OCI-LY1 (cell line): Measurements from ENCODE around the gene CFAP74.

Experiments
- EZH2 ChIP-seq: fragments of 200-600 bp; sonication (generic), shearing (Covaris generic); IDR thresholded peaks from 2 replicates; pipeline ENCODE4 v1.8.0; 2017; ENCODE audit warnings: borderline replicate concordance, mixed run types, mild to moderate bottlenecking, antibody characterized with exemption, low read length, moderate library complexity, mixed read lengths
- TF ChIP-seq, protein P1 (sequence below): fragments of 200-600 bp; sonication (generic), shearing (Covaris generic); IDR thresholded peaks from 2 replicates; pipeline ENCODE4 v1.5.1; 2017; ENCODE audit warnings: mild to moderate bottlenecking, antibody characterized with exemption, low read length, moderate library complexity, mixed read lengths

GRCh38 chr1:1980467-1981141 lies 23.0 kb downstream of the CFAP74 start:
- TF ChIP-seq, protein P1, sequence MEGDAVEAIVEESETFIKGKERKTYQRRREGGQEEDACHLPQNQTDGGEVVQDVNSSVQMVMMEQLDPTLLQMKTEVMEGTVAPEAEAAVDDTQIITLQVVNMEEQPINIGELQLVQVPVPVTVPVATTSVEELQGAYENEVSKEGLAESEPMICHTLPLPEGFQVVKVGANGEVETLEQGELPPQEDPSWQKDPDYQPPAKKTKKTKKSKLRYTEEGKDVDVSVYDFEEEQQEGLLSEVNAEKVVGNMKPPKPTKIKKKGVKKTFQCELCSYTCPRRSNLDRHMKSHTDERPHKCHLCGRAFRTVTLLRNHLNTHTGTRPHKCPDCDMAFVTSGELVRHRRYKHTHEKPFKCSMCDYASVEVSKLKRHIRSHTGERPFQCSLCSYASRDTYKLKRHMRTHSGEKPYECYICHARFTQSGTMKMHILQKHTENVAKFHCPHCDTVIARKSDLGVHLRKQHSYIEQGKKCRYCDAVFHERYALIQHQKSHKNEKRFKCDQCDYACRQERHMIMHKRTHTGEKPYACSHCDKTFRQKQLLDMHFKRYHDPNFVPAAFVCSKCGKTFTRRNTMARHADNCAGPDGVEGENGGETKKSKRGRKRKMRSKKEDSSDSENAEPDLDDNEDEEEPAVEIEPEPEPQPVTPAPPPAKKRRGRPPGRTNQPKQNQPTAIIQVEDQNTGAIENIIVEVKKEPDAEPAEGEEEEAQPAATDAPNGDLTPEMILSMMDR: no peak
- TF ChIP-seq EZH2: no peak
